HG03571 (cell line): Measurements from ENCODE around the gene TRIM71.
"Not testable (repeated sequence)": the region's sequence is repeated elsewhere in the genome, so short reads cannot be mapped to it uniquely, and the experiment has no call there.

Experiments
- ATAC-seq: cut with Tn5 transposase; IDR thresholded peaks from one replicate; pipeline ENCODE4 v1.9.1; 2021; ENCODE audit not compliant: unreplicated experiment

TRIM71 gene

DNA sequence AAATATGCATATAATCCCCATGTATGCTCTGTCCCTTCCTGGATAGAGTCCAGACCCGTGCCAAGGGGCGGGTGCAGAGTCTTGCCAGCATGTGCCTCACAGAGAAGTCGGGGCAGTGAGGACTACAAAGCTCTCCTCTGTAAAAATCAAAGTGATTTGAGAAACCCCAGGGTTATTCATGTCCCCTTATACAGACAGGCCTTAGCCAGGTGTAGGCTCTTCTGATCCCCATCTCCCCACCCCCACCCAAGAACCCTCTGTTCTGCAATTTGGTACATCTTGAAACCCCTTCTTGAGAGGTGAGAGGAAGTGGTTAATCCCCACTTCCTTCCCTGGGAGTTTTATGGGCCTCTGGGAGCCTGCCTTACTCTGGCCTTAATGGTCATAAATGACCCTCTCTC lies 24.7 kb downstream of the TRIM71 start:
- ATAC-seq: peak; percentile 59

DNA sequence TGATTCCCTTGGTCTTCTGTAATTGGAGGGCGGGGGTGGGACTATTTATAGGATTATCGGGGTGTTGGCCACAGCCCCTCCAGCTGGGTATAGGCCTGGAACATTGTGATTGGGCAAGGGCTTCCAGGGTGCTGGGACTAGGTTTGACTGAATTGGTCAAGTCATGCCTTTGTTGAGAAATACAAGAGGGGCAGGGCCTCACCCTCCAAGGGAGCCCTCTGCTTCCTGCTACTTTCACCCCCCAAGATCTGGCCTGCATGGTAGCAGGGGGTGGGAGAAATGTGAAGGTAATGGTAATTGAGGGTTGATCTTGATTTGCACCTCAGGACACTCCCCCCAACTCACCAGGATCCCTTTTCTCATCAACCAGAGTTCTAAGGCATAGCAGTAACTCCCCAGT lies 25.2 kb downstream of the TRIM71 start:
- no peak for ATAC-seq

- no peak for ATAC-seq
Observed at GRCh38 chr3:32843510-32844321, 25.9 kb downstream of the TRIM71 start.

DNA sequence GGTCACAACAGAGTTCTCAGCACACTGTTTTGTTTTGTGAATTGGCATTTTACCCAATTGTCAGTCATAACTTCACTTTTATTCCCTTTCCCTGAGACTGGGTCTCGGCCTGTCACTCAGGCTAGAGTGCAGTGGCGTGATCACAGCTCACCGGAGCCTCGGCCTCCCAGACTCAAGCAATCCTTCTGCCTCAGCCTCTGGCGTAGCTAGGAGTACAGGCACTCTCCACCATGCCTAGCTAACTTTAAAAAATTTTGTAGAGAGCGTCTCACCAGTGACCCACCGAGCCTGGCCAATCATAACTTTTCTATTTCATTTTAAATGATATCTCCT lies 26.5 kb downstream of the TRIM71 start:
- no peak for ATAC-seq

GRCh38 chr3:32844914-32845313 lies 27.1 kb downstream of the TRIM71 start:
- ATAC-seq: no peak

GRCh38 chr3:32845546-32845945 lies 27.7 kb downstream of the TRIM71 start:
- ATAC-seq: not testable (repeated sequence)

DNA sequence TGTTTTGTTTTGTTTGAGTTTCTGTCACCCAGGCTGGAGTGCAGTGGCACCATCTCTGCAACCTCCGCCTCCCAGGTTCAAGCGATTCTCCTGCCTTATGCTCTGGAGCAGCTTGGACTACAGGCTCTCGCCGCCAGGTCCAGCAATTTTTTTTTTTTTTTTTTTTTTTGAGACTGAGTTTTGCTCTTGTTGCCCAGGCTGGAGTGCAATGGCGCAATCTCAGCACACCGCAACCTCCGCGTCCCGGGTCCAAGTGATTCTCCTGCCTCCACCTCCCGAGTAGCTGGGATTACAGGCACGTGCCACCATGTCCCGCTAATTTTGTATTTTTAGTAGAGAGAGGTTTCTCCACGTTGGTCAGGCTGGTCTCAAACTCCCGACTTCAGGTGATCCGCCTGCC lies 29.2 kb downstream of the TRIM71 start:
- not testable (repeated sequence) for ATAC-seq

GRCh38 chr3:32847528-32847927 lies 29.7 kb downstream of the TRIM71 start:
- no peak for ATAC-seq

GRCh38 chr3:32848215-32848614 lies 30.4 kb downstream of the TRIM71 start:
- no peak for ATAC-seq

GRCh38 chr3:32849046-32849445 lies 31.2 kb downstream of the TRIM71 start:
- no peak for ATAC-seq

DNA sequence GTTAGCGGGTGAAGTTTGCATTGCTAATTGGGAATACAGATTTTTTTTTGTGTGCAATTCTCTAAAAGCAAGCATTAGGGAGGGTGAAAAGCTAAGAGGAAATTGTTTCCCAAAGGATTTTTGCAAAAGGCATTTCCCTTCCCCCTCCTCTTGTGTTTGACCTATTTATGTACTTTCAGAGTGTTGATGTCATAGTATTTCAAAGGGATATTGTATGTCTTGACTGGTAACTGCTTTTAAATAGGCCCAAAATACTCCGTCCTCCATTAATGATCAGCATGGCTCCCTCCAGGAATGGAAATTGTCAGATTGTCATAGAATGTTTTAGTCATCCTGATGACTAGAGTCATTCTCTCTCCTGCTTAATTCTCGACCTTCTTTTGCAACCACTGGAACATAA lies 32.4 kb downstream of the TRIM71 start:
- no peak for ATAC-seq

- ATAC-seq: no peak
Observed at GRCh38 chr3:32850636-32851035, 32.8 kb downstream of the TRIM71 start.

GRCh38 chr3:32852146-32852545 lies 34.3 kb downstream of the TRIM71 start:
- no peak for ATAC-seq

GRCh38 chr3:32855350-32855953 lies 37.7 kb downstream of the TRIM71 start:
- ATAC-seq: no peak

- ATAC-seq: no peak
Observed at GRCh38 chr3:32856355-32856889, 38.6 kb downstream of the TRIM71 start.

- ATAC-seq: no peak
Observed at GRCh38 chr3:32856901-32857507, 39.2 kb downstream of the TRIM71 start.

DNA sequence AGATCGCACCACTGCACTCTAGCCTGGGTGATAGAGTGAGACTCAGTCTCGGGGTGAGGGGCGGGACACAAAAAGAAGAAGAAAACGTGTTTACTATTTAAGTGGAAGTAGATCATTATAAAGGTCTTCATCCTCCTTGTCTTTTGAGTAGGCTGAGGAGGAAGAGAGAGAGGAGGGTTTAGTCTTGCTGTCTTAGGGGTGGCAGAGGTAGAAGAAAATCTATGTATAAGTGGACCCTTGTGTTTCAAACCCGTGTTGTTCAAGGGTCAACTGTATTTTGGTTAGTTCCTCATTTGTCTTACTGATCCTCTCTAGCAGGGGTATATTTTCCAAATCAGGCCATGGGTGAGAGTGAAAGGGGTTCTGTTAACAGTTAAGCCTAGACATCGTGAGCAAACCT lies 40.1 kb downstream of the TRIM71 start:
- no peak for ATAC-seq

DNA sequence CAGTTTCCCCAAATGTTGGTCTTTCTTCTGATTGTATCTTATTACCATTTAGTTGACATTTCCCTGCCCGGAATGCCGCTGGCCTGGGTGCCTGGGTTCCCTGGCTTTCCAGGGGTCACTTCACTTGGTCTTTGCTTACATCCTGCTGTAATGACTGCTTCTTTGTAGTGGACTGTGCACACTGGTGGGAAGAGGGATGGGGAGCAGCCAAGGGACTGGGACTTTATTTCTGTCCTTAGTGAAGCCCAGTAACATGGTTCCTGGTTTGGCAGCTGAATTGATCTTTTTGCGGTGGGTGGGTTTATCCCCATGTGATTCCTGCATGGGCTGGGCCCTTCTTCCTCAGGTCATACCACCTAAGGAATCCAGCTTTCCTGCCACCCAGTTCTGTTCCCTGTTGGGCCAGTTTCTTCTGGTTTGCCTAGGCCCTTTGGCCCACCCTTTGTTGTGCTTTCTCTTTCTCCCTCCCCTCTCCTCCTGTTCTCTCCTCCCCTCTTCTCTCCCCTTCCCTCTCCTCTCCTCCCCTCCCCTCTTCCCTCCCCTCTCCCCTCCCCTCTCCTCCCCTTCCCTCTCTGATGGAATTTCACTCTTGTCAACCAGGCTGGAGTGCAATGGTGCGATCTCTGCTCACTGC lies 41.9 kb downstream of the TRIM71 start:
- ATAC-seq: no peak

DNA sequence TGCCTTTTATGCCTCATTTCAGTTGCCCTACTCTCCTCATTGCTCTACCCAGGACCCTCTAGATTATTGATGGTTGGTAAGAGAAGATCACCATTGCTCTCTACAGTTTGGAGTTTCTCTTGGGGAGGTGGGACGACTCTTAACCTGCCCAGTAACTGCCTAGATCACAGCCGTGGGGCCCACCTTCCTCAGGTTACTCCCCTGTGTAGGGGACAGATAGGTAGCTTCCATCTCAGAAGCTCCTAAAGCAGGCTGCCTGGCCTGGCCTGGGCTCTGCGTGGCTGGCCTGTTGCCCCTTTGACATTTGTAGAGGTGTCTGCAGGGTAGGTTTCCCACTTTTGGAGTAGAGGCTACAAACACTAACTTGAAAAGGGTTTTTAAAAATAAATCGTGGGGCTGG lies 42.7 kb downstream of the TRIM71 start:
- ATAC-seq: no peak

DNA sequence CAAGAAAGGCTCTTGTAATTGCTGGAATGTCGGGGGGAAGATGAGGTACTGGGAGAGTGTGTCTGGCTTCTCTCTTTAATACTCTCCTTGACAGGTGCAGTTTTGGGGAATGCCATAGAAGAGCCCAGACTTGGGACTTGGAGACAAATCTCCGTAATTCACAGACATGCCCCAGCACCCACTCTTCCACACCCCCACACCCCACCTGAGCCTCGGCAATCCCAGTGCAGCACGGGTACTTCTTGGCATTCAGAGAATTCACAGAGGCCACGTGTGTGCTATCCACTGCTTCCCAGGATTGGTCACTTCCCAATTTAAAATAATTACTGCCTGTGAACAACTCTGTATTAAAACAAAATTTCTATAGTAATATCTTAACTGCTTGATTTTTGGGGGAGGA lies 43.9 kb downstream of the TRIM71 start:
- no peak for ATAC-seq

DNA sequence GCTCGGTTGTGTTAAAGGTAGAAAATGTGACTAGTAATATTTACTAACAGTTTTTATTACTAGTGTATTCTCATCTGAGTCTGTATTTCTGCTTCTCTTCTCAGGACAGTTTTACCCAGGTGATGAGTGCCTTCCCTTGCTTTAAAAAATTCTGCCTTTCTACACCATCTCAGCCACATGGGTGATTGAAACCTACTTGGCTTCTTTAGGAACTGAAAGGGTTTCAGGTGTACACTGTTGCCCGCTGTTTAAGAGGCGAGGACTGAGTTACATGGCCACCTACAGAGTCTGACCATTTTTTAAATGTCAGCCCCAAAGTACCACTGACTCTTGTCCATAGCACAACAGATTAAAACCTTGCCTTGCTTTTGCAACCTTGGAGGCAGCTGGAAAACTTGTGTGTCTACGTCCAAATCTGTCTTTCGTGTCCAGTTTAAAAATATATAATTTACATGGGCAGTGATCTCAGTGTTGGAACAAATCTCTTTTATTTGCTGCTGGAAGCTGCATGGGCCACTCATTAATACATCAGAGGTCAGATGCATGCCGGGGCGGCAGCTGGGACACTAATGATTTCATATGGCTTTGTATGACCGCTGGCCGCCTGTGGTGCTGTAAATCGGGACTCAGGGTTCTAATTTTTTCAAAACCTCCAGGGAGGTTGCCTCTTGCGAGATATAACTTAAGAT lies 44.6 kb downstream of the TRIM71 start:
- no peak for ATAC-seq
